ENCODE measurements around the gene KRTAP10-4.

Gene KRTAP10-4

DNA sequence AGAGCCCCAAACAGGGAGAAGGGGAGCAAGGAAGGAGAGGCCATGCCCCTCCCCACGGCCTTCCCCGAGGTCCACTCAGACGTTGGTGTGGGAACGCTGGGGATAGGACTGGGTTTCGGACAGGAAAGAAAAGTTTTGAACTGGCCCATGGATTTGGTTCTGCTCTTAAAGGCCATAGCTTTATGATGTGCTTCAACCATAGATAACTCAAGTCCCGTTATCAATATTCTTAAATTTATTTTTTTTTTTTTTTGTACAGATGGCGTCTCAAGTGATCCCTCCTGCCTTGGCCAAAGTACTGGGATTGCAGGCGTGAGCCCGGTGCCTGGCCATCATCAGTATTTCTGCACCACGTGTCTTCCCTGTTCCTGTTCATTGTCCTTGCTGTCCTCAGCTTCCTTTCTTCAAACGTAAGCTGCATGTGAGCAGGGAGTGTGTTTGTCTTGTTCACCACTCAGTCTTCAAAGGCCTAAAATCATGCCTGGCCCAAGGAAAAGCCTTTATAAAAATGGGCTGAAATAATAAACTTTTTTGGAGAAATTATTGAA is 32.7 kb upstream of the KRTAP10-4 start:
- no peaks in the 10 kb centered on the region for H3K36me3 ChIP-seq
- H3K9me3 ChIP-seq: no peaks in the 10 kb centered on the region
- peak overlapping the region; percentile 88 for H3K27ac ChIP-seq
- no peaks in the 10 kb centered on the region for H3K27me3 ChIP-seq
- peak overlapping the region in 1 of 2 experiments; percentile 34 for H3K4me3 ChIP-seq (ENCODE audit: low read depth in 1 of 2, low read length in 1 of 2)
- TF ChIP-seq, protein P1, sequence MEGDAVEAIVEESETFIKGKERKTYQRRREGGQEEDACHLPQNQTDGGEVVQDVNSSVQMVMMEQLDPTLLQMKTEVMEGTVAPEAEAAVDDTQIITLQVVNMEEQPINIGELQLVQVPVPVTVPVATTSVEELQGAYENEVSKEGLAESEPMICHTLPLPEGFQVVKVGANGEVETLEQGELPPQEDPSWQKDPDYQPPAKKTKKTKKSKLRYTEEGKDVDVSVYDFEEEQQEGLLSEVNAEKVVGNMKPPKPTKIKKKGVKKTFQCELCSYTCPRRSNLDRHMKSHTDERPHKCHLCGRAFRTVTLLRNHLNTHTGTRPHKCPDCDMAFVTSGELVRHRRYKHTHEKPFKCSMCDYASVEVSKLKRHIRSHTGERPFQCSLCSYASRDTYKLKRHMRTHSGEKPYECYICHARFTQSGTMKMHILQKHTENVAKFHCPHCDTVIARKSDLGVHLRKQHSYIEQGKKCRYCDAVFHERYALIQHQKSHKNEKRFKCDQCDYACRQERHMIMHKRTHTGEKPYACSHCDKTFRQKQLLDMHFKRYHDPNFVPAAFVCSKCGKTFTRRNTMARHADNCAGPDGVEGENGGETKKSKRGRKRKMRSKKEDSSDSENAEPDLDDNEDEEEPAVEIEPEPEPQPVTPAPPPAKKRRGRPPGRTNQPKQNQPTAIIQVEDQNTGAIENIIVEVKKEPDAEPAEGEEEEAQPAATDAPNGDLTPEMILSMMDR (IDR thresholded peaks at IDR 0.05): no peak
- H3K4me1 ChIP-seq (ENCODE audit: control insufficient read depth in 1 of 2, insufficient read depth in 1 of 2, low read depth in 1 of 2, low read length in 1 of 2): peaks cover 44 to 51% of the 10 kb centered on the region in 2 experiments

DNA sequence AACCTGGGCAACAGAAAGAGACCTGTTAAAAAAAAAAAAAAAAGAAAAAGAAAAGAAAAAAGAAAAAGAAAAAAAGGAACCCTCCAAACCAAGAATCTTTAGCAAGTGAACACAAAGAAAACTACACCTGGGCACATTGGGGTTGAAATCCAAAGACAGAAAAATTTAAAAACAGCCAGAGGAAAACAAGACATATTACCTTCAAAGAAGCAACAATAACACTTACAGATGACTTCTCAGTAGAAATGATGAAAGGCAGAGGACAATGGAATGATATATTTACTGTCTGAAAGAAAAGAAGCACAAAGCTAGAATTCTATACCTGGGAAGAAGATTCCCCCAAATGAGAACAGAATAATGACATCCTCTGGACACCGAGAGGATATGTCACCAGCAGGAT is 30.8 kb upstream of the KRTAP10-4 start:
- no peaks in the 10 kb centered on the region for H3K9me3 ChIP-seq
- H3K36me3 ChIP-seq: no peaks in the 10 kb centered on the region
- H3K27me3 ChIP-seq: no peaks in the 10 kb centered on the region
- H3K4me3 ChIP-seq (ENCODE audit: low read depth in 1 of 2, low read length in 1 of 2): peak overlapping the region in 1 of 2 experiments; percentile 13
- TF ChIP-seq, protein P1 (IDR thresholded peaks at IDR 0.05): no peak
- peaks cover 58 to 69% of the 10 kb centered on the region in 2 experiments for H3K4me1 ChIP-seq (ENCODE audit: control insufficient read depth in 1 of 2, insufficient read depth in 1 of 2, low read depth in 1 of 2, low read length in 1 of 2)
- peak overlapping the region; percentile 88 for H3K27ac ChIP-seq

DNA sequence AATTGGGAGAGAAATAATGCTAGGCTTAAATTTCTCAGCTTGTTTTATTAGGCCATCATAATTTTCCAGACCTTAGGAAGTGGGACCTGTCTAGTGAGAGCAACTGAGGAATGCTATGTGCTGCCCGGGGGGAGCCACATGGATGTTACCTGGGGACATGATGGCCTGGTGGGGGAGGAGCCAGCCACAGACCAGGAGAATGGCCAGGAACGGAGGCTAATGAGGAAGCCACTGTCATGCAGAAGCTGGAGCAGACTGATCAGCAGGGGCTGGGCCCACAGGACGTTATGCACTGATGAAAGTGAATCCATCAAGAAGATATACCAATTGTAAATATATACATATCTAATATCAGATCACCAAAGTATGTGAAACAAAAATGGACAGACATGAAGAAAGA is 29.0 kb upstream of the KRTAP10-4 start:
- Histone ChIP-seq H3K27ac (peak overlapping the region; percentile 58), H3K9me3 (no peaks in the 10 kb centered on the region), H3K27me3 (no peaks in the 10 kb centered on the region), H3K4me1 (ENCODE audit: control insufficient read depth in 1 of 2, insufficient read depth in 1 of 2, low read depth in 1 of 2, low read length in 1 of 2) (peaks cover 75 to 87% of the 10 kb centered on the region in 2 experiments), H3K36me3 (no peaks in the 10 kb centered on the region), H3K4me3 (ENCODE audit: low read depth in 1 of 2, low read length in 1 of 2) (no peak overlapping the region)
- TF ChIP-seq, protein P1 (IDR thresholded peaks at IDR 0.05): no peak

DNA sequence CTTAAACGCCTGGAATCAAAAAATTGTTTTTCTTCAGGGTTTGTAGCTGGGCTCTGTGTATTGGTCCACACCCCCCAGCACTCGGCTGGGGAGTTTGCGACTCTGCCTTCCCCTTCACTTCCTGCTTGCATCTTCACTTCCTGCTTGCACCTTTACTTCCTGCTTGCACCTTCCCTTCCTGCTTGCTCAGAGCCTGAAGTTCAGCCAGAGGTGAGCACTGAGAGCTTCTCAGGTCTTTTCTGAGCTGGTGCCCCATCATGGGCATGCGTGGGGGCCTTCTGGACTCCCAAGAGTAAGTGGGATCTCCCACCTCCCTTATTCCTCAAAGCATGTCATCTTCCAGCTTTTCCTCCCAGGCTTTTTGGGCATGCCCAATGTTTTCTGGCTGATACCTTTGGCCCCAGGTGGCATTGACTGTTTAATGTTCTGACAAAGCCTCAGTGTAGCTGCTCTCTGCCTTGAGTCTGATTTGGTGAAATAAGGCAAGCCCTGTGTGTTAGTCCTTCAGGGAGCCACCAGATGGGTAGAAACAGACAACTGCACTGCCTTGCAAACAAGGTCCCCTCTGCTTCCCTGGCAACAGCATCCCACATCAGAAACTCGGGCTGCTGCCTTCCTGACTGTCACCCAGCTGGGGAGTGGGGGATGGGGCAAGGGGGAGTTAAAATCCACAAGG is 25.7 kb upstream of the KRTAP10-4 start:
- TF ChIP-seq, protein P1 (IDR thresholded peaks at IDR 0.05): no peak
- H3K4me3 ChIP-seq (ENCODE audit: low read depth in 1 of 2, low read length in 1 of 2): peak overlapping the region; percentile 21 to 46
- H3K36me3 ChIP-seq: no peaks in the 10 kb centered on the region
- H3K27me3 ChIP-seq: no peaks in the 10 kb centered on the region
- peaks cover 48 to 65% of the 10 kb centered on the region in 2 experiments for H3K4me1 ChIP-seq (ENCODE audit: control insufficient read depth in 1 of 2, insufficient read depth in 1 of 2, low read depth in 1 of 2, low read length in 1 of 2)
- H3K27ac ChIP-seq: peak overlapping the region; percentile 87
- H3K9me3 ChIP-seq: no peaks in the 10 kb centered on the region

DNA sequence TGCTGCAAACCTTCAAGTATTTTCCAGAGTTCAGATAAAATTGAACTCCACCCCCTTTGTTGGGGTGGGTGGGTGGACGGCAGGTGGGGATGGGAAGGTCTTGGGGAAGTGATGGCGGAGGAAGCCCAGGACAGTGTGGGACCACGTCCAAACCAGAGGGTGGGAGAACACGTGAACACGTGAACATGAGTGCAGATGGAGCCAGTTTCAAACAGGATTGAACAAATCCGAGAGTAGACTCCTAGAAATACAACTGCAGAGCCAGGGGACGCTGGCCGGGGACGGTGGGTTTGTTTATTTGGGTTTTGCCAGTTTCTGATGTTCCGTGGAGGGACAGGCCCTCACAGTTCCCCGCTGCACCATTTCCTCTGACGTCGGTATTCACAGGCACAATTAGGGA is 25.1 kb upstream of the KRTAP10-4 start:
- no peaks in the 10 kb centered on the region for H3K27me3 ChIP-seq
- H3K36me3 ChIP-seq: no peaks in the 10 kb centered on the region
- peaks cover 42 to 59% of the 10 kb centered on the region in 2 experiments for H3K4me1 ChIP-seq (ENCODE audit: control insufficient read depth in 1 of 2, insufficient read depth in 1 of 2, low read depth in 1 of 2, low read length in 1 of 2)
- H3K9me3 ChIP-seq: no peaks in the 10 kb centered on the region
- TF ChIP-seq, protein P1 (IDR thresholded peaks at IDR 0.05): no peak
- peak overlapping the region in 1 of 2 experiments; percentile 46 for H3K4me3 ChIP-seq (ENCODE audit: low read depth in 1 of 2, low read length in 1 of 2)
- peak overlapping the region; percentile 87 for H3K27ac ChIP-seq
